Mononuclear cell (primary cell): Measurements from ENCODE around the gene PLAC9. TPM values are rescaled to one million over a fixed set of nuclear protein-coding genes. Genes with fewer than 3 reads are reported as not detected.
"Not testable (repeated sequence)": the region's sequence is repeated elsewhere in the genome, so short reads cannot be mapped to it uniquely, and the experiment has no call there.

Source experiments
- H3K27me3 ChIP-seq: 2 replicates; pipeline ENCODE4 v1.6.0; 2011; ENCODE audit warnings: low read length, control low read depth; ENCODE audit not compliant: insufficient read depth
- H3K4me1 ChIP-seq: 2 replicates; pipeline ENCODE4 v1.5.1; 2011; ENCODE audit warnings: mild to moderate bottlenecking, low read length, control low read depth; ENCODE audit not compliant: insufficient read depth
- H3K4me3 ChIP-seq: 2 replicates; pipeline ENCODE4 v1.5.1; 2011; ENCODE audit warnings: mild to moderate bottlenecking, low read length, moderate library complexity
- H3K9me3 ChIP-seq: 2 replicates; pipeline ENCODE4 v1.5.1; 2011; ENCODE audit warnings: low read depth, mild to moderate bottlenecking, control low read depth, low read length
- total RNA-seq: library from RNA; depleted of rRNA; stranded (reverse); fragments of >200 nt; gene quantifications from one replicate; pipeline ENCODE4 v1.2.3, GENCODE V29; 2012

The PLAC9 gene
- total RNA-seq, 1 donor, result not detected

DNA sequence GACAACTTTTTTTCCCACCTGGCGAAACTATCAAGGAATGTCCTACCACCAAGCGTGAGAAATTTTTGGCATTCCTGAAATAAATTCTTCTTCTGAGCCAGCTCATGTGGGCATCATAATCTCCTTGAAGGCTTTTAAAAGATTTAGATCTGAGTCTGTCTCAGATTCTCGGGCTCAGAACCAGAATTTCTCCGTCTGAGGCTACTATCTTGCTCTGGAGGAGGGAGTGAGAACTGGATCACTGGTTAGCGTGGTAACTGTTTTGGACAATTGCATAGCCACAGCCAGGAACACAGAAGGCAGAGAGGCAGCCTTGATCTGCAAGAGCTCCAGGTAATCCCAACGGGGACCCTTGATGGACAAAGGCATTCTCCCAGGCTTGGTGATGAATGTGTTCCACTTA is 1.0 kb upstream of the PLAC9 start:
- H3K4me1 ChIP-seq, result no peaks in the 10 kb centered on the region
- no peaks in the 10 kb centered on the region for H3K9me3 ChIP-seq
- no peak overlapping the region for H3K4me3 ChIP-seq
- H3K27me3 ChIP-seq, result peaks cover 30% of the 10 kb centered on the region

DNA sequence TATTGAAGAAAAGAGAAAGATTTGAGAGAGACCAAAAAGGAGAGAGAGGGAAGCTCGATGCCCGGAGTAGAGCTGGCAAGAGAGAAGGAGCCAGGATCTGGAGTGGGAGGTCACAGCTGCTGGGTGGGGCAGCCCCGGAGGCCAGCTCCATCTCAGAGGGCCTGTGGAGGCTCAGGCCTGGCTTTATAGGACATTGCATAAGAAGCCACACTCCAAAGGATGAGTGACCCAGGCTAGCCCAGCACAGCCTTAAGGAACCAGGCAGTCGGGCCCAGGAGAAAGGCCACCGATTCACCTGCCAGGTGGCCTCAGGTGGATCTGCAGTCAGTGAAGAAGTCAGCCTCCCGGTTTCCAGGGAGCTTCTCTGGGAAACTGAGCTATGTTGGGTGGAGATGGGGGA is 676 bp downstream of the PLAC9 start:
- no peaks in the 10 kb centered on the region for H3K9me3 ChIP-seq
- H3K4me3 ChIP-seq, result no peak overlapping the region
- H3K4me1 ChIP-seq, result no peaks in the 10 kb centered on the region
- H3K27me3 ChIP-seq, result peaks cover 30% of the 10 kb centered on the region

DNA sequence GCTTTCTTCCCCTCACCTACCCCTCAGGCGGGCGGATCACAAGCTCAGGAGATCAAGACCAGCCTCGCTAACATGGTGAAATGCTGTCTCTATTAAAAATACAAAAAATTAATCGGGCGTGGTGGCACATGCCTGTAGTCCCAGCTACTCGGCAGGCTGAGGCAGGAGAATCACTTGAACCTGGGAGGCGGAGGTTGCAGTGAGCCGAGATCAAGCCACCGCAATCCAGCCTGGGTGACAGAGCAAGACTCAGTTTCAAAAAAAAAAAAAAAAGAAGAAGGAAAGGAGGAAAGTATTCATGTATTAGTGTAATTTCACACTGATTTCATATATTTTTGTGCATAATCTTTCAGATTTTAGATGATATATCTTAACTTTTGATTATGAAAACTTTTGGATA is 1.2 kb downstream of the PLAC9 start:
- not testable (repeated sequence) for H3K4me1 ChIP-seq, H3K9me3 ChIP-seq, H3K4me3 ChIP-seq
- H3K27me3 ChIP-seq, result peaks cover 30% of the 10 kb centered on the region

DNA sequence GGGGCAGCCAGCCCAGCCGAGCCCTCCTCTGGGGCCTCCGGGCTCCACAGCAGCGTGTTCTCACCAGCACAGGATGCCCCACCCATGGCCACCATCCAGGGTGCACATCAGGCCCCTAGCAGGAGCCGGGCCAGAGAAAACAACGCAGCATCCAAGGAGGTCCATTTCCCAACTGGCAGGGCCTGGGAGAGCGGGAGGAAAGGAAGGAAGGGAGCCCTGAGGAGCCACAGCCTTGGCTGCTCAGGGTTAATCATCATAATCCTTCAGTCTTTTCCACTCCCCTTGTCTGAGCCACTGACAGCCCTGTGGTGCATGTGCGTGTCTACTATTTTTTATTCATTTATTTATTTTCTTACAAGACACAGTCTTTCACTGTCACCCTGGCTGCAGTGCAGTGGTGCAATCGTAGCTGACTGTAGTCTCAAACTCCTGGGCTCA is 3.6 kb downstream of the PLAC9 start:
- Histone ChIP-seq H3K4me1 (no peaks in the 10 kb centered on the region), H3K4me3 (no peak overlapping the region), H3K9me3 (no peaks in the 10 kb centered on the region), H3K27me3 (peaks cover 29% of the 10 kb centered on the region)

DNA sequence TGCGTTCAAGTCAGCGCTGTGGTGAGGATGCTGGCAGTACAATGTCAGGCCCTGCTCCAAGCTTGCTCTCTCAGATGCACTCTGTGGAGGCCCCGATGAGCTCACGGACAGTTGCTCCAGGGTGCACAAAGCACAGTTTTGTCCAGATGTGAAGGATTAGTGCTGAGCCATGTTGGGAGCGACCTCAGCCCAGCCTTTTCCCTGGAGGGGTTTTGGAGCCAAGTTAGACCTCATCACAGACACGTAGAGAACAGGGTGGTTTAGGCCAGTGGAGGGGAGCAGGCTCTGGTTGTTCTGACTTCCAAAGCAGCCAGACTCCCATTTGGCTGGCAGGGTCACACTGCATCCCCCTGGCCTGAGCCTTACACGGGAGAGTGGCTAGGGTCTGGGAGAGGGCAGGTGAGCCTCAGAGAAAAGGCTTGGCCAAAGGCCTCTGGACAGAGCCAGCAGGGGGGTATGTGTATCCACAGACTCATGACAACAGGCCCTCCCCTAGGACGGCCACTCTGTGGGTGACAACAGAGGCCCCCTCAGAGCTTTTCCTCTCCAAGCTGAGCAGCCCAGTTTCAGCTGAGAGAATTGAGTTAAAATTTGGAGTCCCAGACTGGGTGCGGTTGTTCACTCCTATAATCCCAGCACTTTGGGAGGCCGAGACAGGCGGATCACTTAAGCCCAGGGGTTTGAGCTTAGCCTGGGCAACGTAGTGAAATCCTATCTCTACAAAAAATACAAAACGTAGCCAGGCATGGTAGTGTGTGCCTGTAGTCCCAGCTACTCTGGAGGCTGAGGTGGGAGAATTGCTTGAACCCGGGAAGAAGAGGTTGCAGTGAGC is 4.7 kb downstream of the PLAC9 start:
- H3K9me3 ChIP-seq, result no peaks in the 10 kb centered on the region
- no peak overlapping the region for H3K4me3 ChIP-seq
- no peaks in the 10 kb centered on the region for H3K4me1 ChIP-seq
- H3K27me3 ChIP-seq, result peaks cover 18% of the 10 kb centered on the region

DNA sequence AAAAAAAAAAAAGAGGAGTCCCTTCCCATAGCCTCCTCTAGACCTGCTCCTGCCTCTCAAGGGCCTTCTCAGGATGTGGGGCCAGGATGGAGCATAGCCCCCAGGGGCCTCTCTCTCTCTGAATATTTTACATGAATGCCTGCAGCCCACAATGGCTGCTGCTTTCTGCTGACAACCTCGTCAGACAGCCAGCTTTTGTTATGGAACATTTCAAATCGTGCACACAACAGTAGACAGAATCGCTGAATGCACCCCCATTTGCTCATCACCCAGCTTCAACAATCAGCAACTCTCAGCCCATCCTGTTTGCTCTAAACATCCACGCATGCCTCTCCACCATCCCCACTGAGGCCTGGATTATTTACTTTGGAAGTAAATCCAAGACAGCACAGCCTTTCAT is 5.4 kb downstream of the PLAC9 start:
- Histone ChIP-seq H3K4me1 (no peaks in the 10 kb centered on the region), H3K9me3 (no peaks in the 10 kb centered on the region), H3K4me3 (no peak overlapping the region), H3K27me3 (peaks cover 12% of the 10 kb centered on the region)

DNA sequence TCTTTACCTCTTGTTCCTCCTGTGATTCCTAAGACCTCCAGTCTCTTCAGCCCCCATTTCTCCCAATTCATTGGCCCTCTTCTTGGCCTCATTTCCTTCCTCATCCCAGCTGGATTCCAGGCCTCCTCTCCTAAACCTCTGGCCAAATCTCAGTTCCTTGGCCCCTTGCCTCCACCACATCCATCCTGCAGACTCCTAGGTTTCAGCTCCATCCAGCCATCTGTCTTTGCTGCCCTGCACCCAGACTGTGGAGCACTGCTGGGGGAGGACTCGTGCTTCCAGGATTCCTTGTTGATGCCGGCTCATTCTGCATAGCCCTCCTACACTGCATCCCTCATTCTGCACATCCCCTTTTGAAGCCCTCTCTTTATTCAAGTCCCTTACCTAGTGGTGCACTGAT is 6.7 kb downstream of the PLAC9 start:
- Histone ChIP-seq H3K4me3 (no peak overlapping the region), H3K27me3 (no peaks in the 10 kb centered on the region), H3K9me3 (no peaks in the 10 kb centered on the region), H3K4me1 (peaks cover 6% of the 10 kb centered on the region)

DNA sequence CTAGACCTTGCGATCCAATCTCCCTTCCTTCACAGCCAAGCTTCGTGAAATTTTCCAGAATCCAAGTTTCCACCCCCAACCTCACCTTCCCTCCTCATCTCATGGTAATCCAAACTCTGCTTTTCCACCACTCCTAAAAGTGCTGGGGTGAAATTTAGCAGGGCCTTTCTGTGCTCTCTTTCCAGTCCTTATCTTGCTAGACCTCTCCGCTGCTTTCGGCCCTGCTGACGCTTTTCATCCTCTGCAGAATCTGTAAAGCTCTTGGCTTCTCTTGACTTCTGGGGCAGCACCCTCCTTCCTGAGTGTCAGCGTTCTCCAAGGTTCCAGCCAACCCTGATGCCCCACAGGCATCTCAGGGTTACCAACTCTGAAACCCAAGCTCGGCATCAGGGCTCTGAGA is 7.7 kb downstream of the PLAC9 start:
- no peak overlapping the region for H3K4me3 ChIP-seq
- H3K4me1 ChIP-seq, result peaks cover 14% of the 10 kb centered on the region
- H3K9me3 ChIP-seq, result no peaks in the 10 kb centered on the region
- H3K27me3 ChIP-seq, result no peaks in the 10 kb centered on the region

DNA sequence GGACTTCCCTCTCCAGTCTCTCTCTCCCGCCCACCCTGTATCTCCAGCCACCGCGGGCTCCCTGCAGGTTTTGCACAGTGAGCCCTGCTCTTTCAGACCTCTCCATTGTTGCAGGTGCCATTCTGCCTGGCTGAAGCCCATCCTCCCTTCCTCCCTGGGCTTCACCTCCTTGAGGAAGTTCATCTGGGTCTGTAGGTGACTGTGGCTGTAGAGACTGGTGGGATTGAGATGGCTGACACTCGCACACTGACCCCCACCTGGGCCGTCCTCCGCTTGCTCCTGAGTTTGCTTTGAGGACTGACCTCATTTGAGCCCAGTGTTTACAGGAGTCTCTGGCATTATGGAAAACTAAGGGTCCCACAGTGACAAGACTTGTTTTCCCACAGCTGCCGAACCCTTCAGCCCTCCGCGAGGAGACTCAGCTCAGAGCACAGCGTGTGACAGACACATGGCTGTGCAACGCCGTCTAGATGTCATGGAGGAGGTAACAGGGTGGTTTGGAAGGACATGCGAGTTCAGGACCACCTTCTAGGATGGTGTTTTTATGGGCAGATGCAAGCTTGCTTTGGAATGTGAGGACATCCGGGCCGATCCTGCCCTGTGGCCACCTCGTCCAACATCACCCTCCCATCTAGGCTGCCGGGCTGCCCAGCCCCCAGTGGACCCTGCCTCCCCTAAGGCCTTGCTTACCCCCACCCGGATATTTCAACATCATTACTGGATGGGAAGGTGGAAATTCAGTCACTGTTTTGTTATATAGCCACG is 9.3 kb downstream of the PLAC9 start:
- peaks cover 14% of the 10 kb centered on the region for H3K4me1 ChIP-seq
- H3K4me3 ChIP-seq, result no peak overlapping the region
- H3K9me3 ChIP-seq, result no peaks in the 10 kb centered on the region
- no peaks in the 10 kb centered on the region for H3K27me3 ChIP-seq

DNA sequence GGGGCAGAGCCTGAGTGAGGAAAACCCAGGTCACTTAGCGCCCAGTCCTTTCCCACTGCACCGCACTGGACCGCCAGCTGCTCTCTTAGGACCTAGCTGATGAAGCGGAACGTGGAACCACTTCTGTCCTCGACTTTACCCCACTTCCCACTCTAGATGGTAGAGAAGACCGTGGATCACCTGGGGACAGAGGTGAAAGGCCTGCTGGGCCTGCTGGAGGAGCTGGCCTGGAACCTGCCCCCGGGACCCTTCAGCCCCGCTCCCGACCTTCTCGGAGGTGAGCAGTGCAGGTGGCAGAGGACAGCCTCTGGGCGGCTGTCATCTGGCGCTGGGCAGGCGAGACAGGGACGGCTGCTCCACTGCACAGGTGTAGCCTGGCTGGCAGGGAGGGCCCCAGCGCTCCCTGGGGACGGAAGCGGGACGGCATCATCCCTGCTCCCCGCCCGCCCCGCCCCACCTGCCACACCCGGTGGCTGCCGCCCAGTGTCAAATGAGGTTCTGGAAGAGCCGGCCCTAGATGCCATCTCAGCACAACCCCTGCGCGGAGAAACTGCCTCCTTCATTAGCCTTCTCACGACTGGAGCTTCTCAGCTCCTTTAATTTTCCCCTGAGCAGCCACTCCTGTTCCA is 11.7 kb downstream of the PLAC9 start:
- H3K4me1 ChIP-seq, result peaks cover 14% of the 10 kb centered on the region
- no peaks in the 10 kb centered on the region for H3K9me3 ChIP-seq
- no peak overlapping the region for H3K4me3 ChIP-seq
- no peaks in the 10 kb centered on the region for H3K27me3 ChIP-seq

DNA sequence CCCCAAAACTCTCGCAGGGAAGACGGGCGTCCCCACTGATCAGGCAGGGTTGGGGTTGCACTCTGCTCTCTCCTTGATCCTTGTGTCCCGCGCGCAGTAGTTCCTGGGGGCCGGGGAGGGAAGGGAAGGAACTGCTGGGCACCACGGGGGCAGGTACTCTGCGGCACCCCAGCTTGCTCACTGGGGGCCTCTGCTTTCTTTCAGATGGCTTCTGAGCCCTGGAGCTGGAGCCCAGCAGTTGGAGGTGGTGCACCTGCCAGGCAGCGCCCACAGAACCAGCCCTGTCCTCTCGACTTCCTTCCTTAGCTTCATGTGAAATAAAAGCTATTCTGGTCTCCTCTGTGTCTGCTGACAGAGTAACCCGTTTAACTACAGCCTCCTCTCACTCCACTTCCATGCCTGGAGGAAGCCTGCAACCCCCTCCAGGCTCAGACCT is 12.2 kb downstream of the PLAC9 start:
- Histone ChIP-seq H3K4me1 (peaks cover 14% of the 10 kb centered on the region), H3K27me3 (no peaks in the 10 kb centered on the region), H3K9me3 (no peaks in the 10 kb centered on the region), H3K4me3 (no peak overlapping the region)

DNA sequence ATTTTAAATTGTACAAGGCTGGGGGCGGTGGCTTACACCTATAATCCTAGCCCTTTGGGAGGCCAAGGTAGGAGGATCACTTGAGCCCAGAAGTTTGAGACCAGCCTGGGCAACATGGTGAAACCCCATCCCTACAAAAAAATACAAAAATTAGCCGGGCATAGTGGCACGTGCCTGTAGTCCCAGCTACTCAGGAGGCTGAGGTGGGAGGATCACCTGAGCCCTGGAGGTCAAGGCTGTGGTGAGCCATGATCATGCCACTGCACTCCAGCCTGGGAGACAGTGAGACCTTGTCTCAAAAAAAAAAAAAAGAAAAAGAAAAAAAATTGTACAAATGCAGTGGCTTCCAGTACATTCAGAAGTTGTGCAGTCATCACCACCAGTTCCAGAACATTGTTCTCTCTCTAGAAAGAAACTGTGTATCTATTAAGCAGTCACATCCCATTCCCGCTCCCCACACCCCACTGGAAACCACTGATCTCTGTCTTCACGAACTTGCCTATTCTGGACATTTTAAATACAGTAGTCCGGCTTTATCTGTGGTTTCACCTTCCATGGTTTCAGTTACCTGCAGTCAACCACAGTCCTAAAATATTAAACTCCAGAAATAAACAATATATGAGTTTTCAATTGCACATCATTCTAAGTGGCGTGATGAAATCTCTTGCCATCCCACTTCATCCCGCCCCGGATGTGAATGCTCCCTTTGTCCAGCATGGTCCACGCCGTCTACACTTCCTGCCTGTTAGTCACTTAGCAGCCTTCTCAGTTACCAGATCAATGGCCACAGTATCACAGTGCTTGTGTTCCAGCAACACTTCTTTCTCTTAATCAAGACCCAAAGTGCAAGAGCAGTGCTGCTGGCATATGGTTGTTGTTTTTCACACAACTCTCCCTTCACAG is 13.1 kb downstream of the PLAC9 start:
- H3K27me3 ChIP-seq, H3K4me3 ChIP-seq, H3K9me3 ChIP-seq: not testable (repeated sequence)
- peaks cover 14% of the 10 kb centered on the region for H3K4me1 ChIP-seq

DNA sequence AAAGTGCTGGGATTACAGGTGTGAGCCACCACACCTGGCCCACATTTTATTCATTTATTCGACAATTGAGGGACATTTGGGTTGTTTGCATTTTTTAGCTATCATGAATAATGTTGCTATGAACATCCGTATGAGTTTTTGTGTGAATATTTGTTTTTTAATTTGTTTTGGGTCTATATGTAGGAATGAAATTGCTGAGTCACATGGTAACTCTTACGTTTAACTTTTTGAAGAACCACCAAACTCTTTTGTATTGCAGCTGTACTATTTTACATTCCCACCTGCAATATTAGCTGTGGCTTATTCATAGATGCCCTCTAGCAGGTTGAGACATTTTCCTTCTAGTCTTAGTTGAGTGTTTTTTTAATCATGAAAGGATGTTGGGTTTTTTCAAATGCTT is 14.4 kb downstream of the PLAC9 start:
- H3K9me3 ChIP-seq, result no peaks in the 10 kb centered on the region
- no peaks in the 10 kb centered on the region for H3K27me3 ChIP-seq
- H3K4me3 ChIP-seq, result no peak overlapping the region
- H3K4me1 ChIP-seq, result peaks cover 14% of the 10 kb centered on the region

DNA sequence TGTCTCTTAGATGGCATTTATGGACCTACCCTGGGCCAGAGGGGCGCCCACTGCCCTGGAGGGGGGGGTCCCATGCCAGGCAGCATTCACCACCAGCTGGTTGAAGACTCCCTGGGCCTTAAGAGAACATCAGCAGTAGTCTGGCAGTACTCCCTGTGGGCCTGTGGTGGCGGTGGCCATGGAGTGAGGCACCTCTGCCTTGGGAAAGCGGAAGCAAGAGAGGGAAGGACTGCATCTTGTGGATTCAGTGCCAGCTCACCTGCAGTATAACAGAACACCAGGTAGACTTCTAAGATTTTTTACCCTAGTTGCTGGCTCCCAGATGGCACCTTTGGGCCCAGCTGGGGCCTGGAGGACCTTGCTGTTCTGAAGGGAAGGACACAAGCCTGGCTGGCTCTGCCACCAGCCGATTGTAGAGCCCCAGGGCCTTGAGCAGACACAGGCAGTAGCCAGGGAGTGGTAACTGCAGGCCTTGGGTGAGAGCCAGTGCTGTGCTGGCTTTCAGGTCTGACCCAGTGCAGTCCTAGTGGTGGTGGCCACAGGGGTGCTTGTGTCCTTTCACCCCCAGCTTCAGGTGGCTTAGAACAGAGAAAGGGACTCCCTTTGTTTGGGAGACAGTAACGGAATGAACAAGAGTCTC is 15.8 kb downstream of the PLAC9 start:
- Histone ChIP-seq H3K4me3 (no peak overlapping the region), H3K9me3 (no peaks in the 10 kb centered on the region), H3K4me1 (peaks cover 14% of the 10 kb centered on the region), H3K27me3 (no peaks in the 10 kb centered on the region)
